SK-N-SH (cell line): ENCODE results near the gene HDGFL3. TPM values are rescaled to one million over a fixed set of nuclear protein-coding genes. Genes with fewer than 3 reads are reported as not detected.

Experiments used
- CTCF ChIA-PET: fragments of 300-600, 350-600 bp; formaldehyde crosslinking; extraction: SDS; loops from one replicate; lab custom pipeline; 2021; lab: Yijun Ruan, JAX
- POLR2A ChIA-PET: fragments of 350-600 bp; sonication (Branson Sonifier 250); formaldehyde crosslinking; extraction: SDS; loops from one replicate; lab custom pipeline; 2020; ENCODE audit warnings: antibody characterized with exemption, inconsistent platforms; lab: Yijun Ruan, JAX
- DNase-seq: peaks from one replicate; pipeline ENCODE4 v3.0.0; 2012
- H2AFZ ChIP-seq: fragments of 200-600 bp; sonication (generic); 2 replicates; pipeline ENCODE4 v1.8.1; 2016; ENCODE audit warnings: antibody characterized with exemption, mild to moderate bottlenecking, low read depth
- H3F3A ChIP-seq: fragments of 200-600 bp; sonication (generic); replicated peaks from 2 replicates; pipeline ENCODE3; 2016; ENCODE audit warnings: antibody characterized with exemption, mild to moderate bottlenecking; ENCODE audit not compliant: insufficient read depth
- H3K27ac ChIP-seq, 2 experiments: fragments of 200-500 bp in 1 of 2; fragments of 200-600 bp in 1 of 2; sonication (Bioruptor generic) in 1 of 2; sonication (generic), shearing (Covaris generic) in 1 of 2; 2 replicates each; pipeline versions ENCODE4 v1.5.1 to v1.6.1; 2014 to 2016; ENCODE audit warnings: low read depth in 2 of 2, inconsistent platforms in 1 of 2, low read length in 1 of 2, mild to moderate bottlenecking in 1 of 2, mixed read lengths in 1 of 2
- H3K27me3 ChIP-seq: fragments of 200-600 bp; sonication (generic), shearing (Covaris generic); 2 replicates; pipeline ENCODE4 v1.6.1; 2016; ENCODE audit warnings: mixed run types; ENCODE audit not compliant: insufficient read depth
- H3K36me3 ChIP-seq, 2 experiments: fragments of 200-500 bp in 1 of 2; fragments of 200-600 bp in 1 of 2; sonication (Bioruptor generic) in 1 of 2; sonication (generic) in 1 of 2; replicated peaks in 1 of 2; 2 replicates each; pipeline versions ENCODE3 to v1.5.1; 2014 to 2016; ENCODE audit warnings: low read length in 1 of 2, mild to moderate bottlenecking in 1 of 2; ENCODE audit not compliant: insufficient read depth in 2 of 2, control insufficient read depth in 1 of 2
- H3K4me1 ChIP-seq, 2 experiments: fragments of 200-500 bp in 1 of 2; fragments of 200-600 bp in 1 of 2; sonication (Bioruptor generic) in 1 of 2; sonication (generic), shearing (Covaris generic) in 1 of 2; 2 replicates each; pipeline versions ENCODE4 v1.5.1 to v1.6.1; 2014 to 2016; ENCODE audit warnings: low read depth in 1 of 2, low read length in 1 of 2, mixed run types in 1 of 2; ENCODE audit not compliant: insufficient read depth in 2 of 2, control insufficient read depth in 1 of 2
- H3K4me2 ChIP-seq: fragments of 200-600 bp; sonication (generic), shearing (Covaris generic); 2 replicates; pipeline ENCODE4 v1.6.1; 2017; ENCODE audit warnings: mixed run types
- H3K4me3 ChIP-seq, 2 experiments: fragments of 200-500 bp in 1 of 2; fragments of 200-600 bp in 1 of 2; sonication (Bioruptor generic) in 1 of 2; sonication (generic), shearing (Covaris generic) in 1 of 2; 2 replicates each; pipeline versions ENCODE4 v1.5.1 to v1.8.1; 2014 to 2016; ENCODE audit warnings: low read depth in 2 of 2, inconsistent platforms in 1 of 2, low read length in 1 of 2, mild to moderate bottlenecking in 1 of 2, mixed read lengths in 1 of 2, moderate library complexity in 1 of 2
- H3K79me2 ChIP-seq: fragments of 200-600 bp; sonication (generic); 2 replicates; pipeline ENCODE4 v1.8.1; 2017; ENCODE audit warnings: mild to moderate bottlenecking; ENCODE audit not compliant: insufficient read depth
- H3K9ac ChIP-seq: fragments of 200-600 bp; sonication (generic); 2 replicates; pipeline ENCODE4 v1.6.1; 2017; ENCODE audit warnings: mixed run types
- H3K9me2 ChIP-seq: fragments of 200-600 bp; sonication (generic); 2 replicates; pipeline ENCODE4 v1.6.1; 2017; ENCODE audit warnings: mixed run types
- H3K9me3 ChIP-seq: fragments of 200-600 bp; sonication (generic); 2 replicates; pipeline ENCODE4 v1.6.1; 2017; ENCODE audit warnings: mixed run types, mild to moderate bottlenecking, moderate library complexity
- H4K20me1 ChIP-seq: fragments of 200-600 bp; sonication (generic); 2 replicates; pipeline ENCODE4 v1.6.1; 2017; ENCODE audit warnings: mild to moderate bottlenecking, mixed run types; ENCODE audit not compliant: insufficient read depth
- EZH2phosphoT487 ChIP-seq: fragments of 200-600 bp; sonication (generic); IDR thresholded peaks from 2 replicates; pipeline ENCODE4 v1.6.1; 2017; ENCODE audit warnings: low read depth, mixed run types, mild to moderate bottlenecking, antibody characterized with exemption, moderate library complexity, borderline replicate concordance
- FOSL2 ChIP-seq: IDR thresholded peaks from 2 replicates; pipeline ENCODE4 v1.4.0; 2012; ENCODE audit warnings: low read depth, mild to moderate bottlenecking, moderate library complexity, borderline replicate concordance
- GABPA ChIP-seq: IDR thresholded peaks from 2 replicates; pipeline ENCODE4 v1.4.0; 2012; ENCODE audit warnings: low read depth, mild to moderate bottlenecking
- GATA2 ChIP-seq: sonication (generic); formaldehyde crosslinking; IDR thresholded peaks from 2 replicates; pipeline ENCODE4 v1.5.0; 2020; ENCODE audit warnings: mild to moderate bottlenecking, missing genetic modification reagents
- JUND ChIP-seq: IDR thresholded peaks from 2 replicates; pipeline ENCODE4 v1.4.0; 2012
- MAX ChIP-seq: IDR thresholded peaks from 2 replicates; pipeline ENCODE4 v1.4.0; 2012; ENCODE audit warnings: low read depth
- MXI1 ChIP-seq: IDR thresholded peaks from 2 replicates; pipeline ENCODE4 v1.6.1; 2012; ENCODE audit warnings: mild to moderate bottlenecking, low read depth, low read length, improper control_type of control experiment
- NFIC ChIP-seq: IDR thresholded peaks from 2 replicates; pipeline ENCODE4 v1.4.0; 2012; ENCODE audit warnings: borderline replicate concordance
- NRF1 ChIP-seq: IDR thresholded peaks from 2 replicates; pipeline ENCODE4 v1.6.1; 2012; ENCODE audit warnings: low read depth, mild to moderate bottlenecking, low read length
- POLR2AphosphoS5 ChIP-seq: IDR thresholded peaks from 2 replicates; pipeline ENCODE4 v1.6.1; 2012; ENCODE audit warnings: low read depth, low read length
- RAD21 ChIP-seq: IDR thresholded peaks from 2 replicates; pipeline ENCODE4 v1.6.1; 2012; ENCODE audit warnings: mild to moderate bottlenecking, low read length
- RCOR1 ChIP-seq: fragments of 150-350 bp; IDR thresholded peaks from 2 replicates; pipeline ENCODE4 v1.6.1; 2017; ENCODE audit warnings: antibody characterized with exemption, low read length
- RFX5 ChIP-seq: IDR thresholded peaks from 2 replicates; pipeline ENCODE4 v1.6.1; 2012; ENCODE audit warnings: mild to moderate bottlenecking, improper control_type of control experiment, low read length
- TCF12 ChIP-seq: IDR thresholded peaks from 2 replicates; pipeline ENCODE4 v1.4.0; 2012
- TEAD4 ChIP-seq: IDR thresholded peaks from 2 replicates; pipeline ENCODE4 v1.4.0; 2012; ENCODE audit warnings: mild to moderate bottlenecking, borderline replicate concordance; ENCODE audit not compliant: insufficient read depth
- USF1 ChIP-seq: IDR thresholded peaks from 2 replicates; pipeline ENCODE4 v1.4.0; 2012; ENCODE audit warnings: low read depth, borderline replicate concordance
- YY1 ChIP-seq: IDR thresholded peaks from 2 replicates; pipeline ENCODE4 v1.4.0; 2012; ENCODE audit warnings: low read depth, mild to moderate bottlenecking
- ZBTB33 ChIP-seq: IDR thresholded peaks from 2 replicates; pipeline ENCODE4 v1.4.0; 2012; ENCODE audit warnings: low read depth, borderline replicate concordance
- WGBS: methylation state at CpG from one replicate; pipeline ENCODE4 v1.1.6; 2017; ENCODE audit warnings: low lambda C conversion rate; 5-methylcytosine and 5-hydroxymethylcytosine counted together
- polyA plus RNA-seq, 3 experiments: library from polyadenylated mRNA; depleted of rRNA; stranded (reverse); fragments of >200 nt; gene quantifications; 2 replicates each; pipeline ENCODE4 v1.2.3, GENCODE V29; 2012

HDGFL3 gene
- polyA plus RNA-seq, 1 of the 3 experiments (the other 2 are of a cell fraction), result 8.0 TPM

GRCh38 chr15:83118968-83119367 lies 88.7 kb downstream of the HDGFL3 start:
- Histone ChIP-seq H3K4me1 (no peaks in the 10 kb centered on the region; a peak in 1 of 4 replicates), H4K20me1 (no peaks in the 10 kb centered on the region), H3K27me3 (no peaks in the 10 kb centered on the region), H3K9ac (no peak overlapping the region), H3F3A (peaks cover 5% of the 10 kb centered on the region), H2AFZ (no peak overlapping the region), H3K9me2 (no peaks in the 10 kb centered on the region), H3K79me2 (no peaks in the 10 kb centered on the region), H3K4me3 (no peak overlapping the region), H3K36me3 (peaks cover 0 to under 1% of the 10 kb centered on the region in 2 experiments), H3K4me2 (no peak overlapping the region), H3K9me3 (no peaks in the 10 kb centered on the region), H3K27ac (no peak overlapping the region)
- CTCF ChIA-PET, result no interaction called here
- TF ChIP-seq YY1, result no peak
- no peak for TF ChIP-seq NFIC
- TF ChIP-seq USF1, result no peak
- TF ChIP-seq POLR2AphosphoS5, result no peak
- TF ChIP-seq GATA2 (CRISPR knock-in tag), result no peak
- no peak for TF ChIP-seq RFX5
- TF ChIP-seq FOSL2, result no peak
- TF ChIP-seq NRF1, result no peak
- no peak for TF ChIP-seq EZH2phosphoT487
- no peak for TF ChIP-seq GABPA
- no peak for TF ChIP-seq TEAD4
- TF ChIP-seq TCF12, result no peak
- POLR2A ChIA-PET, result interaction anchor here (1.1 kb wide), 1 partner anchor 52 kb away, joined by 3 read pairs; no protein-coding TSS in a partner anchor
- 73% methylated on average over 3 of the region's 4 CpGs for WGBS
- DNase-seq, result no peak

- TF ChIP-seq USF1 (no peak), ZBTB33 (no peak), RAD21 (no peak), JUND (no peak), TCF12 (no peak), RCOR1 (no peak), MXI1 (no peak), MAX (no peak)
- Histone ChIP-seq H3K27ac (no peak overlapping the region), H3K79me2 (no peaks in the 10 kb centered on the region), H4K20me1 (no peaks in the 10 kb centered on the region), H3K9me3 (no peaks in the 10 kb centered on the region), H3K27me3 (no peaks in the 10 kb centered on the region), H3K4me3 (no peak overlapping the region), H3K9ac (no peak overlapping the region), H3K4me1 (no peaks in the 10 kb centered on the region; a peak in 1 of 4 replicates), H3K9me2 (no peaks in the 10 kb centered on the region), H3K36me3 (no peaks in the 10 kb centered on the region), H2AFZ (no peak overlapping the region), H3K4me2 (no peak overlapping the region), H3F3A (peaks cover 5% of the 10 kb centered on the region)
- DNase-seq, result peak; percentile 29
- ChIA-PET CTCF (no interaction called here), POLR2A (interaction anchor here (1.1 kb wide), 1 partner anchor 51 kb away, joined by 3 read pairs; no protein-coding TSS in a partner anchor)
- WGBS, result 75% methylated on average over 6 of the region's 6 CpGs
Measured at GRCh38 chr15:83118291-83118827, 89.3 kb downstream of the HDGFL3 start.
